Measurements from ENCODE around the gene LIPA. TPM values are rescaled to one million over a fixed set of nuclear protein-coding genes. Genes with fewer than 3 reads are reported as not detected.

LIPA gene
- total and polyA plus RNA-seq, 4 donors: 35.3 to 176 (median 75.9) TPM

DNA sequence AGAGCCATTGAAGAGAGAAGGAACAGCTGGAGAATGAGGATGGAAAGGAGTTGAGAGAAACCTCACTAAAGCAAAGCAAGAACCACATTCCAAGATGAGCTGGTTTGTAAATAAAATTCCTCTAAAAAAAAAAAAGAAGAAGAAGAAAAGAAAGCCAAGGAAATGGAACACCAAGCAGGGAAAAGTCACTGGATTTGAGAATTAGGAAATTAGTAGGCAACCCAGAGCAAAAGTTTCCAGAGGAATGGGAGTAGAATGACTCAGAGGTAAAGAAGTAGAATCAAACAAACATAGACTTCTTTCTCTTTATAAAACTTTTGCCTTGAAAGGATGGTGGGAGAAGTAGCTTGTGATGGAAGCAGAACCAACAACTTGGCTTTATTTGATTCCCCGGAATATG, 48.3 kb downstream of the LIPA start:
- Histone ChIP-seq H3K27me3 (ENCODE audit: control insufficient read depth in 4 of 4, insufficient read depth in 4 of 4, low read length in 3 of 4) (peaks cover 0 to 7% (median 1%) of the 10 kb centered on the region in 4 donors), H3K9me3 (ENCODE audit: control insufficient read depth in 4 of 4, low read length in 3 of 4) (no peaks in the 10 kb centered on the region), H3K9ac (ENCODE audit: low read depth in 1 of 2, low read length in 2 of 2) (no peak overlapping the region), H3K4me1 (ENCODE audit: control insufficient read depth in 4 of 4, insufficient read depth in 4 of 4, low read length in 3 of 4) (peaks cover 6 to 20% (median 16%) of the 10 kb centered on the region in 4 donors), H3K4me3 (ENCODE audit: low read depth in 1 of 3, low read length in 3 of 3) (no peak overlapping the region), H3K27ac (ENCODE audit: low read depth in 1 of 2, low read length in 2 of 2) (no peak overlapping the region), H3K36me3 (ENCODE audit: control insufficient read depth in 4 of 4, insufficient read depth in 3 of 4, low read depth in 1 of 4, low read length in 3 of 4) (no peaks in the 10 kb centered on the region)
- no peak for TF ChIP-seq HNF4G (IDR thresholded peaks at IDR 0.05)
- no peak for TF ChIP-seq JUND (IDR thresholded peaks at IDR 0.05)
- TF ChIP-seq, protein P1, sequence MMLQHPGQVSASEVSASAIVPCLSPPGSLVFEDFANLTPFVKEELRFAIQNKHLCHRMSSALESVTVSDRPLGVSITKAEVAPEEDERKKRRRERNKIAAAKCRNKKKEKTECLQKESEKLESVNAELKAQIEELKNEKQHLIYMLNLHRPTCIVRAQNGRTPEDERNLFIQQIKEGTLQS (IDR thresholded peaks at IDR 0.05): no peak
- WGBS: 91% methylated on average over 1 of the region's 1 CpG
- no peak for DNase-seq (ENCODE audit: low spot score)

DNA sequence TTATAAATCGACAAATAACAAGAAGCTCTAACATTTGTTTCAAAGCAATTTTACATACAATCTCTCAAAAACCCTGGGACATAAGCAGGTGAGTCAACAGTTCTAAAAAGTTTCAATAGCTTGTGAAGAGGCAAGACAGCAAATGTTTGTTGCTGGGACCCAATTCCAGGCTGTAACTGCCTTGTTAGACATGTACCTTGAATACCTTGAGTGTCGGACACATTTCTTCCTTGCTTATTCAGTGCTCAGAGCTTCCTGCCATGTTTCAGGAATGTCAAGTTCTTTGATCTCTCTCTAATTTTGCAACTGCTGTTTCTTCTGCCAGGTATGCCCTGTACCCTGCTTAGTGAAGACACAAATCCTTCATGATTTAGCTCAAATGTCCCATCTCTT, 49.5 kb downstream of the LIPA start:
- TF ChIP-seq JUND (IDR thresholded peaks at IDR 0.05) (no peak), FOXA1 (IDR thresholded peaks at IDR 0.05) (no peak), HNF4G (IDR thresholded peaks at IDR 0.05) (no peak), TAF1 (conservative IDR thresholded peaks at IDR 0.05) (no peak), EGR1 (IDR thresholded peaks at IDR 0.05; ENCODE audit: low read depth in 2 of 2) (no peak), RAD21 (IDR thresholded peaks at IDR 0.05) (no peak), FOXA2 (IDR thresholded peaks at IDR 0.05) (no peak), RXRA (IDR thresholded peaks at IDR 0.05) (no peak)
- TF ChIP-seq, protein P2, sequence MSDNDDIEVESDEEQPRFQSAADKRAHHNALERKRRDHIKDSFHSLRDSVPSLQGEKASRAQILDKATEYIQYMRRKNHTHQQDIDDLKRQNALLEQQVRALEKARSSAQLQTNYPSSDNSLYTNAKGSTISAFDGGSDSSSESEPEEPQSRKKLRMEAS (IDR thresholded peaks at IDR 0.05): no peak
- TF ChIP-seq, protein P3, sequence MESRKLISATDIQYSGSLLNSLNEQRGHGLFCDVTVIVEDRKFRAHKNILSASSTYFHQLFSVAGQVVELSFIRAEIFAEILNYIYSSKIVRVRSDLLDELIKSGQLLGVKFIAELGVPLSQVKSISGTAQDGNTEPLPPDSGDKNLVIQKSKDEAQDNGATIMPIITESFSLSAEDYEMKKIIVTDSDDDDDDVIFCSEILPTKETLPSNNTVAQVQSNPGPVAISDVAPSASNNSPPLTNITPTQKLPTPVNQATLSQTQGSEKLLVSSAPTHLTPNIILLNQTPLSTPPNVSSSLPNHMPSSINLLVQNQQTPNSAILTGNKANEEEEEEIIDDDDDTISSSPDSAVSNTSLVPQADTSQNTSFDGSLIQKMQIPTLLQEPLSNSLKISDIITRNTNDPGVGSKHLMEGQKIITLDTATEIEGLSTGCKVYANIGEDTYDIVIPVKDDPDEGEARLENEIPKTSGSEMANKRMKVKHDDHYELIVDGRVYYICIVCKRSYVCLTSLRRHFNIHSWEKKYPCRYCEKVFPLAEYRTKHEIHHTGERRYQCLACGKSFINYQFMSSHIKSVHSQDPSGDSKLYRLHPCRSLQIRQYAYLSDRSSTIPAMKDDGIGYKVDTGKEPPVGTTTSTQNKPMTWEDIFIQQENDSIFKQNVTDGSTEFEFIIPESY (IDR thresholded peaks at IDR 0.05): no peak
- TF ChIP-seq, protein P4, sequence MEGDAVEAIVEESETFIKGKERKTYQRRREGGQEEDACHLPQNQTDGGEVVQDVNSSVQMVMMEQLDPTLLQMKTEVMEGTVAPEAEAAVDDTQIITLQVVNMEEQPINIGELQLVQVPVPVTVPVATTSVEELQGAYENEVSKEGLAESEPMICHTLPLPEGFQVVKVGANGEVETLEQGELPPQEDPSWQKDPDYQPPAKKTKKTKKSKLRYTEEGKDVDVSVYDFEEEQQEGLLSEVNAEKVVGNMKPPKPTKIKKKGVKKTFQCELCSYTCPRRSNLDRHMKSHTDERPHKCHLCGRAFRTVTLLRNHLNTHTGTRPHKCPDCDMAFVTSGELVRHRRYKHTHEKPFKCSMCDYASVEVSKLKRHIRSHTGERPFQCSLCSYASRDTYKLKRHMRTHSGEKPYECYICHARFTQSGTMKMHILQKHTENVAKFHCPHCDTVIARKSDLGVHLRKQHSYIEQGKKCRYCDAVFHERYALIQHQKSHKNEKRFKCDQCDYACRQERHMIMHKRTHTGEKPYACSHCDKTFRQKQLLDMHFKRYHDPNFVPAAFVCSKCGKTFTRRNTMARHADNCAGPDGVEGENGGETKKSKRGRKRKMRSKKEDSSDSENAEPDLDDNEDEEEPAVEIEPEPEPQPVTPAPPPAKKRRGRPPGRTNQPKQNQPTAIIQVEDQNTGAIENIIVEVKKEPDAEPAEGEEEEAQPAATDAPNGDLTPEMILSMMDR (IDR thresholded peaks at IDR 0.05; ENCODE audit: low read depth, low read length, missing input control): no peak
- no peak for DNase-seq (ENCODE audit: low spot score)
- H3K9ac ChIP-seq (ENCODE audit: low read depth in 1 of 2, low read length in 2 of 2): no peak overlapping the region
- H3K4me1 ChIP-seq (ENCODE audit: control insufficient read depth in 4 of 4, insufficient read depth in 4 of 4, low read length in 3 of 4): peaks cover 2 to 8% (median 6%) of the 10 kb centered on the region in 4 donors
- no peak overlapping the region for H3K27ac ChIP-seq (ENCODE audit: low read depth in 1 of 2, low read length in 2 of 2)
- peaks cover 0 to 3% (median under 1%) of the 10 kb centered on the region in 4 donors for H3K27me3 ChIP-seq (ENCODE audit: control insufficient read depth in 4 of 4, insufficient read depth in 4 of 4, low read length in 3 of 4)
- no peaks in the 10 kb centered on the region for H3K9me3 ChIP-seq (ENCODE audit: control insufficient read depth in 4 of 4, low read length in 3 of 4)
- H3K36me3 ChIP-seq (ENCODE audit: control insufficient read depth in 4 of 4, insufficient read depth in 3 of 4, low read depth in 1 of 4, low read length in 3 of 4): no peaks in the 10 kb centered on the region
- WGBS: 92% methylated on average over 2 of the region's 2 CpGs
- H3K4me3 ChIP-seq (ENCODE audit: low read depth in 1 of 3, low read length in 3 of 3): no peak overlapping the region

DNA sequence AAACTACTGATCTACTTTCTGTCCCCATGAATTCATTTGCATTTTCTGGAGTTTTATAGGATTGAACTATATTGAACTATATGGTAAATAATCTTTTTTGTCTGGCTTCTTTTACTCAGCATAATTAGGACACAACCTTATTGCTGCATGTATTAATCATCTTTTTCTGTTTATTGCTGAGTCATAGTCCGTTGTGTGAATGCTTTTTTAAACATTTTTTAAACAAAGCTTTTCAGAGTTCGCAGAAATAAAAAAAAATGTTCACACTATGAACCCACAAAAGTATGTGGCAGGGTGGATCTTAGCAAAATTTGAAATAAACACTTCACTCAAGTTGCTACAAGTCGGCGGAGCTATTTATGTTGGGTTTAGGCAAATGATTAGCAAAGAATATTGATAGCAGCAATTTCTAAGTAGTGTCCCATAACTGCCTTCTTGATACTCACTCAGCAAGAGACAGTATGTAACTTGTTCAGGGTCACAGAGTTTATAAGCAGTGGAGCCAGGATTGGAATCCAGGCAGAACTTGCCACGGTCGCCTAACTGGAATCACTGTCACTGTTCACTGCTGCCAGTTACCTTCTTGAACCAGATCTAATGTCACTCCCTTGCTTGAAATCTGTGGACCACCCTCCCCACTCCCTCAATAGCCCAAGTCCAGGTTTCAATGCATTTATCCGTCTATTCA, 50.1 kb downstream of the LIPA start:
- H3K27me3 ChIP-seq (ENCODE audit: control insufficient read depth in 4 of 4, insufficient read depth in 4 of 4, low read length in 3 of 4): peaks cover 0 to 3% (median 0%) of the 10 kb centered on the region in 4 donors
- no peak overlapping the region for H3K9ac ChIP-seq (ENCODE audit: low read depth in 1 of 2, low read length in 2 of 2)
- no peak overlapping the region for H3K4me3 ChIP-seq (ENCODE audit: low read depth in 1 of 3, low read length in 3 of 3)
- peaks cover under 1 to 2% (median 1%) of the 10 kb centered on the region in 4 donors for H3K4me1 ChIP-seq (ENCODE audit: control insufficient read depth in 4 of 4, insufficient read depth in 4 of 4, low read length in 3 of 4)
- WGBS: 80% methylated on average over 7 of the region's 7 CpGs
- H3K27ac ChIP-seq (ENCODE audit: low read depth in 1 of 2, low read length in 2 of 2): no peak overlapping the region
- TF ChIP-seq HNF4G (IDR thresholded peaks at IDR 0.05) (no peak), JUND (IDR thresholded peaks at IDR 0.05) (no peak), YY1 (IDR thresholded peaks at IDR 0.05) (no peak), RAD21 (IDR thresholded peaks at IDR 0.05) (no peak), GABPA (IDR thresholded peaks at IDR 0.05 in 1 of 2, conservative IDR thresholded peaks at IDR 0.05 in 1 of 2) (no peak), EGR1 (IDR thresholded peaks at IDR 0.05; ENCODE audit: low read depth in 2 of 2) (no peak), HNF4A (conservative IDR thresholded peaks at IDR 0.05) (no peak), NR2F2 (IDR thresholded peaks at IDR 0.05) (no peak), SP1 (IDR thresholded peaks at IDR 0.05) (no peak), FOXA1 (IDR thresholded peaks at IDR 0.05) (no peak), FOXA2 (IDR thresholded peaks at IDR 0.05) (no peak), RXRA (IDR thresholded peaks at IDR 0.05) (no peak)
- TF ChIP-seq, protein P3 (IDR thresholded peaks at IDR 0.05): no peak
- TF ChIP-seq, protein P4 (IDR thresholded peaks at IDR 0.05; ENCODE audit: low read depth, low read length, missing input control): no peak
- TF ChIP-seq, protein P2 (IDR thresholded peaks at IDR 0.05): no peak
- no peaks in the 10 kb centered on the region for H3K36me3 ChIP-seq (ENCODE audit: control insufficient read depth in 4 of 4, insufficient read depth in 3 of 4, low read depth in 1 of 4, low read length in 3 of 4)
- no peaks in the 10 kb centered on the region for H3K9me3 ChIP-seq (ENCODE audit: control insufficient read depth in 4 of 4, low read length in 3 of 4)
- DNase-seq (ENCODE audit: low spot score): no peak
